K562 (cell line): ENCODE results near the gene ELMO1. TPM values are rescaled to one million over a fixed set of nuclear protein-coding genes. Genes with fewer than 3 reads are reported as not detected.

Source experiments
- ATAC-seq: fragments of 200-7000 bp; cut with Tn5 transposase; 3 replicates; pipeline ENCODE4 v1.9.1; 2020; ENCODE audit warnings: moderate library complexity
- BruUV-seq: library from RNA; stranded (reverse); fragments of 400-500 nt; replicated peaks from 2 replicates; lab custom pipeline; 2021; lab: Mats Ljungman, UMichigan
- CTCF ChIA-PET: fragments of 300-600 bp; formaldehyde crosslinking; extraction: SDS; loops from one replicate; lab custom pipeline; 2021; ENCODE audit warnings: low intra/inter-chr PET ratio; lab: Yijun Ruan, JAX
- POLR2A ChIA-PET: fragments of 300-600, 350-650 bp; sonication (Branson Sonifier 250); formaldehyde crosslinking; extraction: SDS; loops from one replicate; lab custom pipeline; 2021; ENCODE audit warnings: antibody characterized with exemption, inconsistent platforms; lab: Yijun Ruan, JAX
- DNase-seq, 4 experiments: peaks; one replicate each; pipeline versions ENCODE4 v3.0.0 to v3.0.0-alpha.2; 2011 to 2018; ENCODE audit warnings: low spot score in 3 of 4, mixed read lengths in 3 of 4; ENCODE audit errors: extremely low read depth in 1 of 4
- FAIRE-seq: peaks from 2 replicates; lab custom pipeline; 2011; peaks lifted over from hg19 to GRCh38; lab: Jason Lieb, UNC
- H2AFZ ChIP-seq: 2 replicates; pipeline ENCODE4 v1.6.0; 2011; ENCODE audit warnings: low read depth, low read length, control low read depth, inconsistent platforms
- H3K27ac ChIP-seq: fragments of 200-600 bp; 3 replicates; pipeline ENCODE4 v1.8.0; 2011; ENCODE audit warnings: low read depth, mild to moderate bottlenecking, control low read depth, inconsistent platforms, low read length, moderate library complexity, mixed read lengths; ENCODE audit errors: extremely low read depth
- H3K27me3 ChIP-seq, 2 experiments: fragments of 300-600 bp in 1 of 2; 2 replicates in 1 of 2; 3 replicates in 1 of 2; pipeline versions ENCODE4 v1.6.0 to v1.8.0; 2011; ENCODE audit warnings: inconsistent platforms in 2 of 2, low read length in 2 of 2, mild to moderate bottlenecking in 1 of 2, mixed read lengths in 1 of 2, moderate library complexity in 1 of 2; ENCODE audit not compliant: control insufficient read depth in 2 of 2, insufficient read depth in 2 of 2
- H3K36me3 ChIP-seq: fragments of 300-600 bp; 3 replicates; pipeline ENCODE4 v1.8.0; 2011; ENCODE audit warnings: mild to moderate bottlenecking, low read length, inconsistent platforms; ENCODE audit not compliant: control insufficient read depth, insufficient read depth
- H3K4me1 ChIP-seq, 2 experiments: fragments of 200-600 bp in 1 of 2; replicated peaks in 1 of 2; 2 replicates in 1 of 2; 3 replicates in 1 of 2; pipeline versions ENCODE4 v1.5.1 to v1.8.0; 2011; ENCODE audit warnings: inconsistent platforms in 2 of 2, low read length in 2 of 2, mild to moderate bottlenecking in 1 of 2, mixed read lengths in 1 of 2, moderate library complexity in 1 of 2; ENCODE audit not compliant: control insufficient read depth in 2 of 2, insufficient read depth in 2 of 2
- H3K4me2 ChIP-seq: 2 replicates; pipeline ENCODE4 v1.6.1; 2011; ENCODE audit warnings: low read length, control low read depth, inconsistent platforms, mixed read lengths; ENCODE audit not compliant: insufficient read depth
- H3K4me3 ChIP-seq: fragments of 200-600 bp; sonication (generic), shearing (Covaris generic); 2 replicates; pipeline ENCODE4 v1.5.1; 2016; ENCODE audit warnings: control low read depth, inconsistent platforms
- H3K79me2 ChIP-seq: fragments of 200-600 bp; 3 replicates; pipeline ENCODE4 v1.8.0; 2011; ENCODE audit warnings: low read length, inconsistent platforms; ENCODE audit not compliant: control insufficient read depth, insufficient read depth
- H3K9ac ChIP-seq, 2 experiments: 2 replicates each; pipeline versions ENCODE4 v1.6.0 to v1.6.1; 2011; ENCODE audit warnings: low read depth in 2 of 2, low read length in 2 of 2, control low read depth in 1 of 2, inconsistent platforms in 1 of 2, mild to moderate bottlenecking in 1 of 2, mixed read lengths in 1 of 2; ENCODE audit not compliant: insufficient read depth in 1 of 2
- H3K9me1 ChIP-seq: one replicate; pipeline ENCODE4 v1.6.0; 2011; ENCODE audit warnings: inconsistent platforms, mild to moderate bottlenecking, low read length, moderate library complexity; ENCODE audit not compliant: control insufficient read depth, insufficient read depth
- H3K9me3 ChIP-seq: replicated peaks from 2 replicates; pipeline ENCODE4 v1.5.1; 2011; ENCODE audit warnings: low read depth, low read length, inconsistent platforms; ENCODE audit not compliant: control insufficient read depth, insufficient read depth
- H4K20me1 ChIP-seq: replicated peaks from 2 replicates; pipeline ENCODE4 v1.6.1; 2011; ENCODE audit warnings: low read length, inconsistent platforms, mixed read lengths; ENCODE audit not compliant: control insufficient read depth, insufficient read depth
- KDM2B ChIP-seq: fragments of 250-450 bp; sonication (Bioruptor Pico); IDR thresholded peaks from 2 replicates; pipeline ENCODE4 v1.8.0; 2021; ENCODE audit warnings: mild to moderate bottlenecking, moderate library complexity
- MAFK ChIP-seq: IDR thresholded peaks from 2 replicates; pipeline ENCODE4 v1.6.1; 2011; ENCODE audit warnings: low read length, improper control_type of control experiment
- ZNF24 ChIP-seq: fragments of 450-650 bp; IDR thresholded peaks from 2 replicates; pipeline ENCODE4 v1.6.1; 2016
- ZNF274 ChIP-seq: IDR thresholded peaks from 2 replicates; pipeline ENCODE4 v1.6.1; 2011; ENCODE audit warnings: low read depth, mild to moderate bottlenecking, low read length, moderate library complexity, borderline replicate concordance
- WGBS: fragments of 100-300 bp; shearing (Covaris generic); methylation state at CpG from one replicate; pipeline ENCODE4 v1.1.6; 2016; ENCODE audit warnings: low coverage, mixed read lengths; ENCODE audit not compliant: insufficient coverage; ENCODE audit errors: missing lambda C conversion rate; 5-methylcytosine and 5-hydroxymethylcytosine counted together
- in situ Hi-C: fragments of 300-500 bp; cut with MboI; formaldehyde crosslinking; loops from 4 replicates; pipeline ENCODE4 v1.15.0; 2018; ENCODE audit warnings: inconsistent platforms, mixed read lengths
- intact Hi-C: fragments of 100-400 bp; cut with micrococcal nuclease; formaldehyde crosslinking; loops from 2 replicates; pipeline ENCODE4 v1.14.2; 2022
- polyA plus RNA-seq, 8 experiments: library from polyadenylated mRNA; depleted of rRNA in 4 of 8; stranded (reverse) in 5 of 8; unstranded in 3 of 8; fragments of >200 nt; fragmentation: Nextera tagmentation in 2 of 8; fragmentation: Illumina TruSeq in 1 of 8; extraction: Ambion mirVana in 2 of 8; extraction: Trizol in 1 of 8; gene quantifications; 2 replicates each; pipeline versions ENCODE4 v1.2.1 to v1.2.3, GENCODE V29; 2011 to 2014; ENCODE audit warnings: inconsistent platforms in 1 of 8, missing spikeins in 1 of 8
- total RNA-seq, 7 experiments: library from RNA; depleted of rRNA in 6 of 7; stranded (reverse); fragments of >200 nt in 6 of 7; fragmentation: Illumina TruSeq in 2 of 7; extraction: Trizol in 2 of 7; gene quantifications; 2 replicates each; pipeline versions ENCODE4 v1.2.1 to v1.2.3, GENCODE V29; 2011 to 2021; ENCODE audit warnings: low replicate concordance in 1 of 7

ELMO1 gene
- total and polyA plus RNA-seq, 9 of the 15 experiments (the other 6 are each of a cell fraction or from before 2014, with no cell fraction given): 0.36 to 7.2 (median 3.6) TPM

- Histone ChIP-seq H4K20me1 (no peaks in the 10 kb centered on the region), H3K9ac (no peak overlapping the region), H2AFZ (no peak overlapping the region), H3K9me3 (no peaks in the 10 kb centered on the region), H3K27ac (no peak overlapping the region), H3K9me1 (no peaks in the 10 kb centered on the region), H3K4me1 (no peaks in the 10 kb centered on the region), H3K4me2 (no peak overlapping the region), H3K79me2 (no peaks in the 10 kb centered on the region), H3K36me3 (no peaks in the 10 kb centered on the region), H3K27me3 (no peaks in the 10 kb centered on the region; a peak in 1 of 5 replicates), H3K4me3 (no peak overlapping the region)
- POLR2A ChIA-PET: interaction anchor here (0.6 to 0.7 kb wide), 2 partner anchors 47 to 333 kb away, joined by 3 read pairs; no protein-coding TSS in a partner anchor
- CTCF ChIA-PET: no interaction called here
- no TSS peak for BruUV-seq
- in situ Hi-C loops (no loop called here), intact Hi-C loops (no loop called here)
- 0 out of 3 replicates have a peak, but pooled peaks have one; percentile 34 for ATAC-seq
- peak in 1 of 4 experiments; percentile 9 for DNase-seq
- TF ChIP-seq MAFK (no peak), ZNF274 (peak; percentile 84)
- WGBS: 0% methylated on average over 2 of the region's 2 CpGs
- FAIRE-seq: no peak
Observed at GRCh38 chr7:36937754-36938563, 510.7 kb downstream of the ELMO1 start.

- H4K20me1 ChIP-seq: no peaks in the 10 kb centered on the region
- POLR2A ChIA-PET: interaction anchor here (0.7 kb wide), 1 partner anchor 563 kb away, joined by 3 read pairs; no protein-coding TSS in a partner anchor
- no peaks in the 10 kb centered on the region for H3K9me1 ChIP-seq
- no peak for DNase-seq
- no peak overlapping the region for H3K27ac ChIP-seq
- no peaks in the 10 kb centered on the region; a peak in 1 of 5 replicates for H3K27me3 ChIP-seq
- H3K4me2 ChIP-seq: no peak overlapping the region
- WGBS: 0% methylated on average over 1 of the region's 1 CpG
- no TSS peak for BruUV-seq
- 0 out of 2 replicates have a peak, but pooled peaks have one; percentile 17 for TF ChIP-seq ZNF24
- TF ChIP-seq KDM2B (CRISPR knock-in tag): no peak
- TF ChIP-seq, all 486 proteins: peak for 1
- H3K4me1 ChIP-seq: no peaks in the 10 kb centered on the region; a peak in 1 of 5 replicates
- in situ Hi-C loops (no loop called here), intact Hi-C loops (no loop called here)
- H3K79me2 ChIP-seq: no peaks in the 10 kb centered on the region
- H3K4me3 ChIP-seq: no peak overlapping the region
- FAIRE-seq (no peak), ATAC-seq (no peak)
- no peak overlapping the region for H3K9ac ChIP-seq
- CTCF ChIA-PET: no interaction called here
- no peak overlapping the region for H2AFZ ChIP-seq
- H3K9me3 ChIP-seq: no peaks in the 10 kb centered on the region
- no peaks in the 10 kb centered on the region for H3K36me3 ChIP-seq
Observed at GRCh38 chr7:36931892-36932291, 516.8 kb downstream of the ELMO1 start.
